GM12878 (cell line): ENCODE measurements around the gene CTBP1.

ENCODE experiments used
- BHLHE40 ChIP-seq, 2 experiments: fragments of 450-650 bp in 1 of 2; IDR thresholded peaks; 2 replicates each; pipeline ENCODE4 v1.6.1; 2011 to 2017; ENCODE audit warnings: low read depth in 2 of 2, borderline replicate concordance in 1 of 2, improper control_type of control experiment in 1 of 2, low read length in 1 of 2, mild to moderate bottlenecking in 1 of 2
- CBX5 ChIP-seq: sonication (generic); IDR thresholded peaks from 2 replicates; pipeline ENCODE4 v1.6.1; 2016; ENCODE audit warnings: low read depth, moderate library complexity, mild to moderate bottlenecking, inconsistent platforms
- CHD2 ChIP-seq: IDR thresholded peaks from 2 replicates; pipeline ENCODE4 v1.6.1; 2011; ENCODE audit warnings: low read depth, low read length, improper control_type of control experiment, borderline replicate concordance
- FOXM1 ChIP-seq: IDR thresholded peaks from 2 replicates; pipeline ENCODE4 v1.6.1; 2012; ENCODE audit warnings: low read depth, mild to moderate bottlenecking, inconsistent platforms, low read length, moderate library complexity
- KAT2A ChIP-seq: conservative IDR thresholded peaks from 2 replicates; pipeline ENCODE4 v1.6.1; 2011; ENCODE audit warnings: low read depth, low read length; ENCODE audit not compliant: control insufficient read depth
- POLR2A ChIP-seq: IDR thresholded peaks from 2 replicates; pipeline ENCODE4 v1.6.1; 2011; ENCODE audit warnings: low read depth, mild to moderate bottlenecking, low read length
- RAD21 ChIP-seq: IDR thresholded peaks from 2 replicates; pipeline ENCODE4 v1.6.1; 2011; ENCODE audit warnings: mild to moderate bottlenecking, low read depth, low read length, moderate library complexity; ENCODE audit not compliant: insufficient read depth
- SRF ChIP-seq, 2 experiments: IDR thresholded peaks; 2 replicates each; pipeline ENCODE4 v1.6.1; 2011; ENCODE audit warnings: low read depth in 2 of 2, low read length in 2 of 2, mild to moderate bottlenecking in 1 of 2, moderate library complexity in 1 of 2
- TARDBP ChIP-seq: IDR thresholded peaks from 2 replicates; pipeline ENCODE4 v1.6.1; 2016; ENCODE audit warnings: borderline replicate concordance
- TF ChIP-seq, protein P1 (sequence below): IDR thresholded peaks from 2 replicates; pipeline ENCODE4 v1.6.1; 2012; ENCODE audit warnings: low read length, inconsistent platforms
- TF ChIP-seq, protein P2 (sequence below), 3 experiments: IDR thresholded peaks in 2 of 3; conservative IDR thresholded peaks in 1 of 3; 2 replicates each; pipeline ENCODE4 v1.5.1; 2011; ENCODE audit warnings: low read depth in 3 of 3, low read length in 3 of 3, mild to moderate bottlenecking in 3 of 3, control low read depth in 2 of 3, moderate library complexity in 2 of 3, inconsistent platforms in 1 of 3, mixed read lengths in 1 of 3; ENCODE audit not compliant: control insufficient read depth in 2 of 3, insufficient read depth in 1 of 3; ENCODE audit errors: extremely low read depth in 1 of 3

DNA sequence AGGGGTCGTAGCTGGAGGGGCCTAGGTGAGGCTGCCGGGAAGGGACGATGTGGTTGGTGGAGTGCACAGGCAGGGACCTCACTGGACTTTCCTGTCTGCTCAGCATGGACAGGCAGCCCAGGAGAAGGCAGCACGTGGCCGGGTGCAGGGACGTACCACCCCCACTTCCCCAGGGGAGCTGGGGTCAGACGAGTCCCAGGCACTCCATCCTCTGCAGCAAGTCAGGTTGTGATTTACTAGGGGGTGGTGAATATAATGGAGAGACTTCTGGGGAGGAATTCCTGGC, 1.5 kb upstream of the CTBP1 start:
- TF ChIP-seq KAT2A = no peak
- no peak for TF ChIP-seq RAD21
- TF ChIP-seq, protein P1, sequence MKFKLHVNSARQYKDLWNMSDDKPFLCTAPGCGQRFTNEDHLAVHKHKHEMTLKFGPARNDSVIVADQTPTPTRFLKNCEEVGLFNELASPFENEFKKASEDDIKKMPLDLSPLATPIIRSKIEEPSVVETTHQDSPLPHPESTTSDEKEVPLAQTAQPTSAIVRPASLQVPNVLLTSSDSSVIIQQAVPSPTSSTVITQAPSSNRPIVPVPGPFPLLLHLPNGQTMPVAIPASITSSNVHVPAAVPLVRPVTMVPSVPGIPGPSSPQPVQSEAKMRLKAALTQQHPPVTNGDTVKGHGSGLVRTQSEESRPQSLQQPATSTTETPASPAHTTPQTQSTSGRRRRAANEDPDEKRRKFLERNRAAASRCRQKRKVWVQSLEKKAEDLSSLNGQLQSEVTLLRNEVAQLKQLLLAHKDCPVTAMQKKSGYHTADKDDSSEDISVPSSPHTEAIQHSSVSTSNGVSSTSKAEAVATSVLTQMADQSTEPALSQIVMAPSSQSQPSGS = no peak
- TF ChIP-seq POLR2A = no peak
- TF ChIP-seq SRF (IDR thresholded peaks at IDR 0.05; ENCODE audit: low read depth in 2 of 2, low read length in 2 of 2) = no peak
- TF ChIP-seq FOXM1 = no peak
- no peak for TF ChIP-seq CHD2
- TF ChIP-seq CBX5 = no peak
- no peak for TF ChIP-seq TARDBP
- TF ChIP-seq BHLHE40 (IDR thresholded peaks at IDR 0.05; ENCODE audit: borderline replicate concordance in 1 of 2, low read depth in 2 of 2, low read length in 1 of 2) = no peak
- TF ChIP-seq, protein P2, sequence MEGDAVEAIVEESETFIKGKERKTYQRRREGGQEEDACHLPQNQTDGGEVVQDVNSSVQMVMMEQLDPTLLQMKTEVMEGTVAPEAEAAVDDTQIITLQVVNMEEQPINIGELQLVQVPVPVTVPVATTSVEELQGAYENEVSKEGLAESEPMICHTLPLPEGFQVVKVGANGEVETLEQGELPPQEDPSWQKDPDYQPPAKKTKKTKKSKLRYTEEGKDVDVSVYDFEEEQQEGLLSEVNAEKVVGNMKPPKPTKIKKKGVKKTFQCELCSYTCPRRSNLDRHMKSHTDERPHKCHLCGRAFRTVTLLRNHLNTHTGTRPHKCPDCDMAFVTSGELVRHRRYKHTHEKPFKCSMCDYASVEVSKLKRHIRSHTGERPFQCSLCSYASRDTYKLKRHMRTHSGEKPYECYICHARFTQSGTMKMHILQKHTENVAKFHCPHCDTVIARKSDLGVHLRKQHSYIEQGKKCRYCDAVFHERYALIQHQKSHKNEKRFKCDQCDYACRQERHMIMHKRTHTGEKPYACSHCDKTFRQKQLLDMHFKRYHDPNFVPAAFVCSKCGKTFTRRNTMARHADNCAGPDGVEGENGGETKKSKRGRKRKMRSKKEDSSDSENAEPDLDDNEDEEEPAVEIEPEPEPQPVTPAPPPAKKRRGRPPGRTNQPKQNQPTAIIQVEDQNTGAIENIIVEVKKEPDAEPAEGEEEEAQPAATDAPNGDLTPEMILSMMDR (IDR thresholded peaks at IDR 0.05 in 2 of 3, conservative IDR thresholded peaks at IDR 0.05 in 1 of 3; ENCODE audit: control insufficient read depth in 2 of 3, extremely low read depth in 1 of 3, insufficient read depth in 1 of 3, low read depth in 3 of 3, low read length in 3 of 3) = no peak
